GM23338 (cell line): ENCODE results near the gene SHB. TPM values are rescaled to one million over a fixed set of nuclear protein-coding genes. Genes with fewer than 3 reads are reported as not detected.

ENCODE experiments used
- ATAC-seq: fragments of 200-7000 bp; cut with Tn5 transposase; 3 replicates; pipeline ENCODE4 v1.9.1; 2020
- DNase-seq: peaks from one replicate; pipeline ENCODE4 v3.0.0-alpha.2; 2015; ENCODE audit warnings: low spot score
- H2AFZ ChIP-seq: fragments of 200-600 bp; sonication (generic); 2 replicates; pipeline ENCODE4 v1.8.0; 2016; ENCODE audit warnings: antibody characterized with exemption, mild to moderate bottlenecking, moderate library complexity
- H3F3A ChIP-seq: fragments of 200-600 bp; sonication (generic); replicated peaks from 2 replicates; pipeline ENCODE4 v1.8.0; 2017; ENCODE audit warnings: antibody characterized with exemption, mixed run types, low read depth
- H3K27ac ChIP-seq: fragments of 200-600 bp; sonication (generic); 2 replicates; pipeline ENCODE4 v1.6.1; 2016; ENCODE audit warnings: low read depth
- H3K27me3 ChIP-seq: fragments of 200-600 bp; sonication (generic); 2 replicates; pipeline ENCODE4 v1.8.0; 2016; ENCODE audit warnings: mild to moderate bottlenecking, mixed run types, moderate library complexity; ENCODE audit not compliant: insufficient read depth
- H3K36me3 ChIP-seq: fragments of 200-600 bp; sonication (generic); 2 replicates; pipeline ENCODE4 v1.8.0; 2016; ENCODE audit warnings: mild to moderate bottlenecking; ENCODE audit not compliant: insufficient read depth
- H3K4me1 ChIP-seq: fragments of 200-600 bp; sonication (generic); 2 replicates; pipeline ENCODE4 v1.8.0; 2016; ENCODE audit warnings: mild to moderate bottlenecking, moderate library complexity; ENCODE audit not compliant: insufficient read depth
- H3K4me2 ChIP-seq: fragments of 200-600 bp; sonication (generic); 2 replicates; pipeline ENCODE4 v1.7.1; 2017; ENCODE audit warnings: mixed run types
- H3K4me3 ChIP-seq: fragments of 200-600 bp; sonication (generic); 2 replicates; pipeline ENCODE4 v1.6.1; 2016; ENCODE audit warnings: mixed run types
- H3K79me2 ChIP-seq: fragments of 200-600 bp; sonication (generic); replicated peaks from 2 replicates; pipeline ENCODE4 v1.8.0; 2017; ENCODE audit warnings: mild to moderate bottlenecking; ENCODE audit not compliant: insufficient read depth
- H3K9me2 ChIP-seq: fragments of 200-600 bp; sonication (generic); 2 replicates; pipeline ENCODE4 v1.8.0; 2017; ENCODE audit not compliant: insufficient read depth
- H4K20me1 ChIP-seq: fragments of 200-600 bp; sonication (generic); replicated peaks from 2 replicates; pipeline ENCODE4 v1.8.0; 2017; ENCODE audit warnings: mild to moderate bottlenecking; ENCODE audit not compliant: insufficient read depth
- H3K27ac Mint-ChIP-seq: 2 replicates; pipeline ENCODE4 v1.8.0; 2020; ENCODE audit warnings: inconsistent platforms, mild to moderate bottlenecking, moderate library complexity, mixed read lengths
- H3K27me3 Mint-ChIP-seq: 3 replicates; pipeline ENCODE4 v1.8.0; 2022; ENCODE audit warnings: low read depth, mild to moderate bottlenecking, moderate library complexity, mixed read lengths, inconsistent platforms; ENCODE audit not compliant: insufficient read depth, poor library complexity
- H3K36me3 Mint-ChIP-seq: 3 replicates; pipeline ENCODE4 v1.8.0; 2021; ENCODE audit warnings: low read depth, mild to moderate bottlenecking, inconsistent platforms, moderate library complexity, mixed read lengths
- H3K4me1 Mint-ChIP-seq: 3 replicates; pipeline ENCODE4 v1.8.0; 2020; ENCODE audit warnings: mild to moderate bottlenecking, inconsistent platforms, mixed read lengths
- H3K4me3 Mint-ChIP-seq: 3 replicates; pipeline ENCODE4 v1.8.0; 2021; ENCODE audit warnings: moderate library complexity, mild to moderate bottlenecking, inconsistent platforms, mixed read lengths
- H3K9me3 Mint-ChIP-seq: 3 replicates; pipeline ENCODE4 v1.8.0; 2020; ENCODE audit warnings: moderate library complexity, mild to moderate bottlenecking, inconsistent platforms, mixed read lengths
- CTCF ChIP-seq, 2 experiments: fragments of 200-600 bp in 1 of 2; sonication (generic) in 1 of 2; conservative IDR thresholded peaks; 2 replicates each; pipeline versions ENCODE4 v1.5.1 to v1.6.1; 2016 to 2017; ENCODE audit warnings: antibody characterized with exemption in 2 of 2, low read depth in 2 of 2, mild to moderate bottlenecking in 2 of 2, moderate library complexity in 1 of 2
- ETS1 ChIP-seq: IDR thresholded peaks from 2 replicates; pipeline ENCODE4 v1.6.1; 2016; ENCODE audit warnings: antibody characterized with exemption
- EZH2 ChIP-seq: fragments of 200-600 bp; sonication (generic); IDR thresholded peaks from one replicate; pipeline ENCODE4 v1.8.0; 2017; ENCODE audit warnings: antibody characterized with exemption, mild to moderate bottlenecking, low read depth; ENCODE audit not compliant: unreplicated experiment
- EZH2phosphoT487 ChIP-seq: fragments of 200-600 bp; sonication (generic); IDR thresholded peaks from one replicate; pipeline ENCODE4 v1.8.1; 2018; ENCODE audit warnings: antibody characterized with exemption; ENCODE audit not compliant: unreplicated experiment
- JUNB ChIP-seq: IDR thresholded peaks from one replicate; pipeline ENCODE4 v1.6.1; 2016; ENCODE audit warnings: antibody characterized with exemption; ENCODE audit not compliant: unreplicated experiment
- NANOG ChIP-seq: IDR thresholded peaks from 2 replicates; pipeline ENCODE4 v1.6.1; 2016; ENCODE audit warnings: antibody characterized with exemption, borderline replicate concordance
- POLR2AphosphoS5 ChIP-seq: IDR thresholded peaks from 2 replicates; pipeline ENCODE4 v1.6.1; 2016; ENCODE audit warnings: antibody characterized with exemption, low read depth
- STAT1 ChIP-seq: IDR thresholded peaks from one replicate; pipeline ENCODE4 v1.6.1; 2016; ENCODE audit warnings: antibody characterized with exemption; ENCODE audit not compliant: unreplicated experiment
- ZNF114 ChIP-seq: fragments of 250-450 bp; sonication (Bioruptor Pico); IDR thresholded peaks from 2 replicates; pipeline ENCODE4 v1.5.0; 2020; ENCODE audit warnings: mild to moderate bottlenecking, moderate library complexity
- ZNF331 ChIP-seq: fragments of 250-450 bp; sonication (Bioruptor Pico); IDR thresholded peaks from 2 replicates; pipeline ENCODE4 v1.5.0; 2020; ENCODE audit warnings: low read depth, mild to moderate bottlenecking, moderate library complexity
- polyA plus RNA-seq: library from polyadenylated mRNA; unstranded; fragments of >200 nt; fragmentation: Nextera tagmentation; extraction: Ambion mirVana; gene quantifications from 2 replicates; pipeline ENCODE4 v1.2.1, GENCODE V29; 2016
- total RNA-seq: library from RNA; depleted of rRNA; stranded (reverse); fragments of >200 nt; shearing (Covaris generic); gene quantifications from 2 replicates; pipeline ENCODE4 v1.2.3, GENCODE V29; 2014

SHB gene
- total and polyA plus RNA-seq, 2 experiments from 2014 or later = 1.5 to 14.0 TPM

- TF ChIP-seq NANOG (no peak), ETS1 (no peak), EZH2phosphoT487 (no peak), JUNB (no peak), EZH2 (no peak), CTCF (conservative IDR thresholded peaks at IDR 0.05; ENCODE audit: low read depth in 2 of 2) (no peak)
Measured at GRCh38 chr9:37918665-37919170, 150.3 kb downstream of the SHB start (continued).

- Histone ChIP-seq H4K20me1 (no peaks in the 10 kb centered on the region), H3K36me3 (no peaks in the 10 kb centered on the region), H3K27me3 (no peaks in the 10 kb centered on the region), H3K27ac (no peak overlapping the region), H3K4me3 (no peak overlapping the region), H2AFZ (no peak overlapping the region), H3K9me2 (no peaks in the 10 kb centered on the region), H3K4me1 (peaks cover 3% of the 10 kb centered on the region), H3K79me2 (no peaks in the 10 kb centered on the region), H3K4me2 (no peak overlapping the region), H3F3A (no peaks in the 10 kb centered on the region)
- TF ChIP-seq POLR2AphosphoS5 = no peak
- no peak for TF ChIP-seq STAT1
- TF ChIP-seq CTCF (conservative IDR thresholded peaks at IDR 0.05; ENCODE audit: low read depth in 2 of 2) = no peak
- TF ChIP-seq ZNF114 (CRISPR knock-in tag) = no peak
- TF ChIP-seq ZNF331 (CRISPR knock-in tag) = no peak
- H3K36me3 Mint-ChIP-seq = no peaks in the 10 kb centered on the region; the same call in 2 of the 3 replicates
- ATAC-seq (no peak), DNase-seq (no peak)
- H3K27me3 Mint-ChIP-seq = peaks cover 12% of the 10 kb centered on the region
- H3K4me3 Mint-ChIP-seq = no peak overlapping the region
- no peak overlapping the region for H3K27ac Mint-ChIP-seq
- H3K9me3 Mint-ChIP-seq = no peaks in the 10 kb centered on the region
- peaks cover 35% of the 10 kb centered on the region for H3K4me1 Mint-ChIP-seq
Measured at GRCh38 chr9:37917801-37918664, 151.0 kb downstream of the SHB start.
